HCT116 (cell line): ENCODE measurements around the gene DNAJC6. TPM values are rescaled to one million over a fixed set of nuclear protein-coding genes. Genes with fewer than 3 reads are reported as not detected.

Experiments
- ATAC-seq: fragments of 200-7000 bp; cut with Tn5 transposase; 2 replicates; pipeline ENCODE4 v1.9.1; 2020; ENCODE audit warnings: mild to moderate bottlenecking, moderate library complexity
- BruUV-seq: library from RNA; stranded (reverse); fragments of 400-500 nt; replicated peaks from 2 replicates; lab custom pipeline; 2021; lab: Mats Ljungman, UMichigan
- CTCF ChIA-PET: fragments of 300-600 bp; sonication (Branson Sonifier 250); formaldehyde crosslinking; loops from one replicate; lab custom pipeline; 2021; ENCODE audit warnings: antibody characterized with exemption; lab: Charles Lee
- POLR2A ChIA-PET: fragments of 300-600, 350-600 bp; sonication (Branson Sonifier 250); formaldehyde crosslinking; loops from one replicate; lab custom pipeline; 2021; ENCODE audit warnings: antibody characterized with exemption; lab: Charles Lee
- RAD21 ChIA-PET, 2 experiments: fragments of 300-600 bp; sonication (Branson Sonifier 250); formaldehyde crosslinking; loops; one replicate each; lab custom pipeline; 2023; ENCODE audit warnings: low total read pairs in 2 of 2; ENCODE audit not compliant: uncharacterized antibody in 2 of 2, unreplicated experiment in 2 of 2, low non-redundant PET in 1 of 2; lab: Charles Lee
- DNase-seq: peaks from one replicate; pipeline ENCODE4 v3.0.0-alpha.2; 2010; ENCODE audit warnings: low read depth, low spot score
- H2AFZ ChIP-seq: fragments of 200-600 bp; shearing (Covaris generic), sonication (generic); 2 replicates; pipeline ENCODE4 v1.6.1; 2017; ENCODE audit warnings: low read depth, mixed run types, mixed read lengths, antibody characterized with exemption, low read length; ENCODE audit not compliant: poor library complexity, severe bottlenecking
- H3K27ac ChIP-seq: 2 replicates; pipeline ENCODE4 v1.5.1; 2012; ENCODE audit warnings: low read depth, low read length
- H3K27me3 ChIP-seq: fragments of 200-600 bp; sonication (generic); 2 replicates; pipeline ENCODE4 v1.6.1; 2016; ENCODE audit warnings: mixed run types, low read length, mixed read lengths; ENCODE audit not compliant: insufficient read depth
- H3K36me3 ChIP-seq, 2 experiments: fragments of 200-500 bp in 1 of 2; fragments of 200-600 bp in 1 of 2; sonication (Bioruptor generic) in 1 of 2; sonication (generic) in 1 of 2; 2 replicates each; pipeline versions ENCODE4 v1.5.1 to v1.6.1; 2014 to 2016; ENCODE audit warnings: low read length in 2 of 2, inconsistent platforms in 1 of 2, mixed read lengths in 1 of 2, mixed run types in 1 of 2; ENCODE audit not compliant: insufficient read depth in 2 of 2, control insufficient read depth in 1 of 2
- H3K4me1 ChIP-seq, 2 experiments: fragments of 200-600 bp in 1 of 2; sonication (generic) in 1 of 2; 2 replicates each; pipeline versions ENCODE4 v1.5.1 to v1.6.1; 2012 to 2017; ENCODE audit warnings: low read length in 2 of 2, inconsistent platforms in 1 of 2, mild to moderate bottlenecking in 1 of 2, mixed read lengths in 1 of 2, mixed run types in 1 of 2, moderate library complexity in 1 of 2; ENCODE audit not compliant: insufficient read depth in 2 of 2, control insufficient read depth in 1 of 2
- H3K4me2 ChIP-seq: fragments of 200-600 bp; sonication (generic); 2 replicates; pipeline ENCODE4 v1.6.1; 2017; ENCODE audit warnings: mixed run types, low read length, mixed read lengths
- H3K4me3 ChIP-seq, 2 experiments: fragments of 200-600 bp in 1 of 2; sonication (generic) in 1 of 2; replicated peaks in 1 of 2; 2 replicates each; pipeline ENCODE4 v1.5.1; 2011 to 2016; ENCODE audit warnings: low read length in 2 of 2, control low read depth in 1 of 2, low read depth in 1 of 2, mild to moderate bottlenecking in 1 of 2, mixed read lengths in 1 of 2, mixed run types in 1 of 2
- H3K79me2 ChIP-seq: fragments of 200-600 bp; sonication (generic); 2 replicates; pipeline ENCODE4 v1.6.1; 2017; ENCODE audit warnings: mild to moderate bottlenecking, mixed run types, low read length, moderate library complexity, mixed read lengths; ENCODE audit not compliant: insufficient read depth
- H3K9ac ChIP-seq: fragments of 200-600 bp; sonication (generic); 2 replicates; pipeline ENCODE4 v1.6.1; 2016; ENCODE audit warnings: low read length, mixed read lengths
- H3K9me2 ChIP-seq: fragments of 200-600 bp; sonication (generic), shearing (Covaris generic); 2 replicates; pipeline ENCODE4 v1.6.1; 2017; ENCODE audit warnings: mixed run types, mild to moderate bottlenecking, moderate library complexity; ENCODE audit not compliant: insufficient read depth
- H3K9me3 ChIP-seq, 2 experiments: fragments of 200-500 bp in 1 of 2; fragments of 200-600 bp in 1 of 2; sonication (Bioruptor generic) in 1 of 2; sonication (generic) in 1 of 2; 2 replicates each; pipeline ENCODE4 v1.6.1; 2014 to 2017; ENCODE audit warnings: low read length in 2 of 2, mixed read lengths in 2 of 2, inconsistent platforms in 1 of 2, low read depth in 1 of 2, mild to moderate bottlenecking in 1 of 2, mixed run types in 1 of 2, moderate library complexity in 1 of 2; ENCODE audit not compliant: control insufficient read depth in 1 of 2, insufficient read depth in 1 of 2
- H4K20me1 ChIP-seq: fragments of 200-600 bp; sonication (generic), shearing (Covaris generic); 2 replicates; pipeline ENCODE4 v1.6.1; 2017; ENCODE audit warnings: mixed run types, mild to moderate bottlenecking, moderate library complexity; ENCODE audit not compliant: insufficient read depth
- ATF3 ChIP-seq: IDR thresholded peaks from 2 replicates; pipeline ENCODE4 v1.6.1; 2012
- CBX3 ChIP-seq: IDR thresholded peaks from 2 replicates; pipeline ENCODE4 v1.6.1; 2012; ENCODE audit warnings: low read depth
- CEBPB ChIP-seq: IDR thresholded peaks from 2 replicates; pipeline ENCODE4 v1.6.1; 2012; ENCODE audit warnings: low read depth
- EGR1 ChIP-seq: IDR thresholded peaks from 2 replicates; pipeline ENCODE4 v1.6.1; 2012; ENCODE audit warnings: low read depth
- ELF1 ChIP-seq: IDR thresholded peaks from 2 replicates; pipeline ENCODE4 v1.6.1; 2012; ENCODE audit warnings: low read depth, borderline replicate concordance
- EZH2 ChIP-seq: fragments of 200-600 bp; sonication (generic); IDR thresholded peaks from 2 replicates; pipeline ENCODE4 v1.6.1; 2017; ENCODE audit warnings: antibody characterized with exemption, mixed run types
- EZH2phosphoT487 ChIP-seq: fragments of 200-600 bp; IDR thresholded peaks from 2 replicates; pipeline ENCODE4 v1.6.1; 2018; ENCODE audit warnings: antibody characterized with exemption, borderline replicate concordance
- JUND ChIP-seq: IDR thresholded peaks from 2 replicates; pipeline ENCODE4 v1.6.1; 2012
- MAX ChIP-seq: IDR thresholded peaks from 2 replicates; pipeline ENCODE4 v1.6.1; 2012
- POLR2A ChIP-seq: IDR thresholded peaks from 2 replicates; pipeline ENCODE4 v1.7.0; 2011; ENCODE audit warnings: borderline replicate concordance; ENCODE audit not compliant: insufficient read depth, insufficient read length; ENCODE audit errors: extremely low read depth
- POLR2AphosphoS5 ChIP-seq: IDR thresholded peaks from 2 replicates; pipeline ENCODE4 v1.6.1; 2011; ENCODE audit warnings: mild to moderate bottlenecking, low read depth, low read length, moderate library complexity
- RAD21 ChIP-seq: IDR thresholded peaks from 2 replicates; pipeline ENCODE4 v1.6.1; 2012; ENCODE audit warnings: low read depth, mild to moderate bottlenecking
- SIN3A ChIP-seq: IDR thresholded peaks from 2 replicates; pipeline ENCODE4 v1.6.1; 2012; ENCODE audit warnings: low read depth
- SP1 ChIP-seq: IDR thresholded peaks from 2 replicates; pipeline ENCODE4 v1.6.1; 2012; ENCODE audit warnings: low read depth
- SRF ChIP-seq: IDR thresholded peaks from 2 replicates; pipeline ENCODE4 v1.6.1; 2012; ENCODE audit warnings: low read depth
- TCF7L2 ChIP-seq: IDR thresholded peaks from 2 replicates; pipeline ENCODE4 v1.7.0; 2011; ENCODE audit warnings: borderline replicate concordance, inconsistent platforms; ENCODE audit not compliant: insufficient read depth, insufficient read length; ENCODE audit errors: extremely low read depth
- YY1 ChIP-seq: IDR thresholded peaks from 2 replicates; pipeline ENCODE4 v1.6.1; 2011; ENCODE audit warnings: low read length, low read depth, moderate library complexity, mild to moderate bottlenecking; ENCODE audit not compliant: insufficient replicate concordance; ENCODE audit errors: extremely low read depth
- ZBTB33 ChIP-seq: IDR thresholded peaks from 2 replicates; pipeline ENCODE4 v1.6.1; 2011; ENCODE audit warnings: mild to moderate bottlenecking, low read length, moderate library complexity; ENCODE audit not compliant: insufficient replicate concordance; ENCODE audit errors: extremely low read depth
- ZNF274 ChIP-seq: fragments of 200-500 bp; sonication (Bioruptor generic); IDR thresholded peaks from 2 replicates; pipeline ENCODE4 v1.6.1; 2014; ENCODE audit warnings: mild to moderate bottlenecking, low read depth, low read length, inconsistent platforms
- intact Hi-C: fragments of 100-400 bp; cut with micrococcal nuclease; formaldehyde crosslinking; loops from 2 replicates; pipeline ENCODE4 v1.10.0; 2022
- total RNA-seq: library from RNA; stranded (reverse); gene quantifications from one replicate; pipeline ENCODE4 v1.2.1, GENCODE V29; 2021; ENCODE audit not compliant: unreplicated experiment

DNAJC6 gene
- total RNA-seq, 1 experiment from 2014 or later = 9.0 TPM

- DNase-seq (no peak), ATAC-seq (no peak)
- Histone ChIP-seq H4K20me1 (no peaks in the 10 kb centered on the region), H3K27ac (no peak overlapping the region), H3K4me2 (no peak overlapping the region), H3K27me3 (no peaks in the 10 kb centered on the region), H3K4me3 (no peak overlapping the region), H3K36me3 (no peaks in the 10 kb centered on the region; a peak in 1 of 4 replicates), H3K9me3 (no peaks in the 10 kb centered on the region), H3K79me2 (no peaks in the 10 kb centered on the region), H2AFZ (no peak overlapping the region), H3K4me1 (no peaks in the 10 kb centered on the region), H3K9ac (no peak overlapping the region), H3K9me2 (no peaks in the 10 kb centered on the region)
- CTCF ChIA-PET = interaction anchor here (1.0 kb wide), 1 partner anchor 23 kb away, joined by 5 read pairs; no protein-coding TSS in a partner anchor
- intact Hi-C loops = no loop called here
- no peak for TF ChIP-seq POLR2AphosphoS5
- TF ChIP-seq YY1 = no peak
- TF ChIP-seq JUND = no peak
- TF ChIP-seq SP1 = no peak
- TF ChIP-seq MAX = no peak
- no peak for TF ChIP-seq SRF
- TF ChIP-seq CEBPB = no peak
- TF ChIP-seq ATF3 = no peak
- TF ChIP-seq ZNF274 = no peak
- no peak for TF ChIP-seq RAD21
- no peak for TF ChIP-seq EGR1
- TF ChIP-seq EZH2phosphoT487 = no peak
- no TSS peak for BruUV-seq
- RAD21 ChIA-PET = no interaction called here
- POLR2A ChIA-PET = no interaction called here
Observed at GRCh38 chr1:65435987-65436386, 126.6 kb downstream of the DNAJC6 start.

- no peak for ATAC-seq
- no TSS peak for BruUV-seq
- no peaks in the 10 kb centered on the region for H3K9me3 ChIP-seq
- ChIA-PET RAD21 (no interaction called here), CTCF (no interaction called here), POLR2A (no interaction called here)
- no peak for TF ChIP-seq ATF3
- no peak for TF ChIP-seq POLR2A
- TF ChIP-seq ELF1 = no peak
- no peak for TF ChIP-seq CBX3
- no peak for TF ChIP-seq EZH2
- TF ChIP-seq ZNF274 = no peak
- no peak for TF ChIP-seq TCF7L2
- no peak for TF ChIP-seq RAD21
- no peak for TF ChIP-seq ZBTB33
- TF ChIP-seq SRF = no peak
- TF ChIP-seq SIN3A = no peak
- no peaks in the 10 kb centered on the region for H4K20me1 ChIP-seq
- no peak overlapping the region for H3K4me2 ChIP-seq
- H3K9me2 ChIP-seq = no peaks in the 10 kb centered on the region
- H3K27ac ChIP-seq = no peak overlapping the region
- H3K36me3 ChIP-seq = no peaks in the 10 kb centered on the region; a peak in 1 of 4 replicates
- H3K79me2 ChIP-seq = no peaks in the 10 kb centered on the region
- no peak for DNase-seq
- H3K9ac ChIP-seq = no peak overlapping the region
- no peak overlapping the region for H3K4me3 ChIP-seq
- H3K27me3 ChIP-seq = no peaks in the 10 kb centered on the region
- H3K4me1 ChIP-seq = no peaks in the 10 kb centered on the region
- intact Hi-C loops = no loop called here
- no peak overlapping the region for H2AFZ ChIP-seq
Observed at GRCh38 chr1:65437616-65438015, 128.3 kb downstream of the DNAJC6 start.
